Fibroblast of gingiva (primary cell): ENCODE results near the gene USP6NL.

Experiments used
- DNase-seq: peaks from one replicate; pipeline ENCODE4 v3.0.0-alpha.2; 2011; ENCODE audit warnings: low read depth

The USP6NL gene

DNA sequence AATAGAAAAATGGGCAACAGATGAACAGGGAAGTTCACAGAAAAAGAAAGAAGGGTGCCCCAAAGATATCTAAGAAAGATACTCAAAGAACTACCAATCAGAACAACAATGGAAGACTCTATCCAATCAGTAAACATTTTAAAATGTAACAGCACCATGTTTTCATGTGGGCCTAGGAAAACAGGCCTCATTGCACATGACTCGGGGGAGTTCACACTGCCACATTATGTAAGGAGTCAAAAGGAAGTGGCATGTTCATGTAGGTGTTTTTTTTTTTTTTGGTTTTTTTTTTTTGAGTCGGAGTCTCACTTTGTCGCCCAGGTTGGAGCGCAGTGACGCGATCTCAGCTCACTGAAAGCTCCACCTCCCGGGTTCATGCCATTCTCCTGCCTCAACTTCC, 132.2 kb downstream of the USP6NL start:
- DNase-seq, result no peak

DNA sequence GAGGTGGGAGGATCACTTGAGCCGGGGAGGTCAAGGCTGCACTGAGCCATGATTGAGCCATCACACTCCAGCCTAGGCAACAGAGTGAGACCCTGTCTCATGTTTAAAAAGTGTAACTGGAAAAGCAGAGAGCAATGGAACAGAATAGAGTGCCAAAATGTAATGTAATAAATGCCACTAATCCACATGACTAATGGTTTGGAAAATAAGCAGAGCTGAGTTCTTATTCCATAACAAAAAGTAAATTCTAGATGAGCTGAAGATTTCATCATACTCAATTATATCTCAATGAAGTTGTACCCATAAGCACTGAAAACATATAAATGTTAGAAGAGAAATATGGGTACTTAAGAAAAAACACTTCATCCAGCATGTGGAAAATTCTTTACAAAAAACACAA, 132.6 kb downstream of the USP6NL start:
- DNase-seq, result peak; percentile 30

DNA sequence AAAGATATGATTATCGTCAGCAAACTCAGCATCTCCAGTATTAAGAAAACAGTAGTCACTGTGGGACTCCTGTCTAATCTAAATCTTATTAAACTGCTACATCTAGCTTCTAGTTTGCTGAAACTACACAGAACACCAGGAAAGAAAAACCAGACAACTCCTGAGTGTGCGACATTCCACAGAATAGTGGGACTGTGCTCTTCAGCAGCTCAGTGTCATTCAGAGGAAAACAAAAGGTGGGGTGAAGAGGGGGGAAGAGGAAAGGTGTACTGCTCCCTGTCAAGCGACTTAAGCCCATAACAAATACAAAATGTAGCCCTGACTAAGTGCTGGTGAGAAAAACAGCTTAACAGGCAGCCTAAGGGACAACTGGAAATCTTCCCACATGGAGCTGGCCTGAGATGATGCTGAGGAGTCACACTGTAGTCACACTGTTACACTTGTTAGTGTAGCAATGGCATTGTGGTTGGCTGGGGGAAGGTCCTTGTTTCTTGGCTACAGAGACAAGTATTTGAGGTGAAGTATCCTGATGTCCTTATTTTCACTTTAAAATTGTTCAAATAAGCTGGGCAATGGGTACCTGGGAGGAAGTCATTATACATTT, 135.5 kb downstream of the USP6NL start:
- no peak for DNase-seq

DNA sequence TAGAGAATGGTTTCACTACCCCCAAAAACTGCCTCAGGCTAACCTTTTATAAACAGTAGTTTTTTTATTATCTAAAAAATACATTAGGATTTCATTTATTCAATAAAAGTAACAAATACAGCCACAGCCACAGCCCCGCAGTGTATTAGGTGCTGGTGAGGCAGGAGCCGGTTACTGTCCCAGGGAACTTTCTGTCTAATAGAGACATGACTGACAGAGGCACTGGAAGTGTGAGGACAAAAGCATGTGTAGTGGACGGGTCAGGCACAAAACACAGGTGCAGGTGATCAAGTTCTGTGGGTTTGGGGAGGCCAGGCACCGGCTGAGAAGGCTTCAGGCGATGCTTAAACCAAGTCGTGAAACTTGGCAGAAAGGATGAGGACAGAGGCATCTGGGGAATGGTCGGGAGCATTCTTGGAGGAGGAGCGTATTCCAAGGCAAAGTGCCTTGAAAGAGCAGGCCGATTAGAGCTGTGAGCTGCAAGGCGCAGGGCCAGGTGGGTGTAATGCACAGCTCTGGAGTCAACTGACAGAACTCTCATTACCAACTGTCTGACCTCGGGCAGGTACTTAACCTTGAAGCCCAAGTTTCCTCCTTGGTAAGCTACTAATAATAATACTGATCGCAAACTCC, 138.2 kb downstream of the USP6NL start:
- no peak for DNase-seq

DNA sequence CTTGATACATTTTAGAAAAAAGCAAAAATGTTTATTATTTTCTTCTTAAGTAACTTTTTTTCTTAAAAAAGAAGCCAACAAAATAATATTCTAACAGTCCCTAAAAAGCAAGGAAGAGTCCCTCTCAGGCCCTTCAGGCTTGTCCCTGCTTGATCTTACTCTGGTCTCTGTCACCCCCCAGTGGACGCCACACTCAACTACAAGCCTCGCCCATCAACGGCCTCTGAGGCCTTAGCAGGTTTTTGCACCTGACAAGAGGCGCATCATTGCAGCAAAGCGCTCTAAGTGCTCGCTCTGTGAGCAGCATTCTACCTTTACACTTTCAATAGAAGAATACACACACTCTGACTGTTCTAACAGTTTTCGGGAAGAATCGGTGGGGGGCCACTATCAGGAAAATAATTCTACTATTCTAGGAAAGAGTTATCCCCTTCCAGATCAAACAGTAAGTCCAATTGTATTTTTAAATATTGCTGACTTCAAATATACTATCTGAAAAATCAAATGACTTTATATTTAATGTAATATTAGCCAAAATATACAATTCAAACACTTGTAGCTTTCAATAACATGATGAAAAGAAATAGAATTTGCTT, 139.2 kb downstream of the USP6NL start:
- peak; percentile 30 for DNase-seq

DNA sequence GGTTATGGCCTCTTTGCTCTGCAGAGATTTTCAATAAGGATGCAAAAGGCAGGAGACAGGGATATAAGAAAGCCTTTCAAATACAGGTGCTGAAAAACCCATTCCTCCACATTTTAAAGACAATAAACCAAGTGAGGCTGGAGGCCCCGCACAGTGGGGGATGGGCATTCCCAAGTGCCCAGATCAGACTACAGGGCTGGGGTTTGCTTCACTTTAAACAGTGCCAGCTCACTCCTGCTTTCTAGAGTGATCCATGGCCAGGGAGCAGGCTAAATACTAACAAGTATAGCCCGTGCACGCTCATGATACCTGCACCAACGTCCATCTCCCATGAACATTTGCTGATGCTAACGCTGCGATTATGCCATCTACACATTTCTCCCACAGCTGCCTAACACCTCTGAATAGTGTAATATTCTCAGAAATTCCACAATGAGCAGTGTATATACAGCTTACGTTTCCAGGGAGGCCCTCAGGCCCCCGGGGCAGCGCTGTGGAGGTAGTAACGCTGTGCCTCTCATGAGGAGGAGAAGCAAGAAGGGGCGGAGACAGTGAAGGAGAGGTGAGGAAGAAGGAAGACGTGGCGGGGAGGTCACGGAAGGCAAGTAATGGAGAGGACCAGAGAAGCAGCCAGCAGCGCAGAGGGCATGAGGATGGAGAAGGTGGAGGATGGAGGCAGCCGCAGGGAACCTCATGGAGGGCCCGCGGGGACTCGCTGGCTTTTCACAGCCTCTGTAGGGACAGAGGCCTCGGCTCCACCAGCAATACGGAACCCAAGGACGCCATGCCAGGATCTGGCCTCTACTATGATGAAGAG, 141.7 kb downstream of the USP6NL start:
- no peak for DNase-seq

DNA sequence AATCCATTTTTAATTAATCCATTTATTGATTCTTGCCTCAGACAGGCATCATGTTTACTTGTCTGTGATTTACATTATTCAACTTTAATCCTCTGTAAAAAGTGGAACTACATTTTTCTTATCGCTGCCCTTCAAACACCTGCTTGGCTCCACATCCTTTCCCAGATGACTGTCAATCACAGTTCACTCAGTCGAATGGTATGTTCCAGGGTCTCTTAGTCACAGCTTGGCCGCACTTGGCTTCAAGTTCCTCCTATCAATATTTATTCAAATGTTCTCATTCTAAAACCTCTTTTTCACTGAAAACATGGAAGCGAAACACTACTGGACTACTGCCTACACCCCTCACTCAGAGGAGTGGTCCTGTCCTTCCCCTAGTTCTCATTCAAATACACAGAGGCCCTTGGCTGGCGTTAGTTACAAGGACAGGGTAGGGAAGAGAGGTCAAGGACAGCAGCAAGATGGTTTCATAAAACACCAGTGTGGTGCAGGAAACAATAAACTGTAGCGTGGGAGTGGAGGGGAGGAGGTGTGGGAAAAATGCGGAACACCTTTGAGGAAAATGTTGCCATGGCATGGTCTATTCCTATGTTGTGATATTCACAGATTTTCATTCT, 143.2 kb downstream of the USP6NL start:
- DNase-seq, result no peak

DNA sequence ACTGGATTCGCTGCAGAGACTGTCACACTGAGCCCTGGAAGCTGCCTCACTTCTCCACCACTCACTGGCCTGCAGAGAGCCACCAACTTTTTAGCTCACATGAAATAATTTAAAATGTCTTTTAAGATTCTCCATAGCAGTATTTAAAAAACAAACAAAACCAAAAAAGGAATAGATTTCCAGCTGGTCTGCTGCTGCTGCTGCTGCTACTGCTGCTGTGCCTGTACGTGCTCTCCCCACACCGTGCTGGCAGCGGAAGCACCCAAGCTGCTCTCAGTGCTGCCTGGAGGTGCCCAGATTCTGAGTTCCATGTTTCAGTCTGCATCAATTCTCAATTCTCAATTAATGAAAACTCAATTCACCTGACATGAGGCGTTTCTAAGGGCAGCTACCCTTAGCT, 146.0 kb downstream of the USP6NL start:
- no peak for DNase-seq

DNA sequence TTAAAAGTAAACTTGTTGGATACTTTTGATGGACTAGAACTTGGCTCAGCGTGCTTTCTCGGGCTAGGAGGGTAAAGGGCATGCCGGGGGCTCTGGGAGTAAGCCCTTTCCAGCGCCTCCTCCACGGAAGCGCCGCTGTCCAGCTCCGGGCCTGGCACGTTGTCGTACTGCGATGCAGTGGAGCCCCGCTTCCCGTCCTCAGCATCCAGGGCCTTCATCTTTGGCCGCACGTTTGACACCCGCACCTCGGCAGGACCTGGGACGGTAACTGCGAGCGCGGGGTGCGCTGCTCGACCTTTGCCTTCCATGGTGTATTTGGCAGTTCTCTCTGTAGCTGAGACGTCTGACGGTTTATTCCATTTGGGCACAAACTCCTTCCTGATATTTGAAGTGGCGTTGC, 148.3 kb downstream of the USP6NL start:
- no peak for DNase-seq

DNA sequence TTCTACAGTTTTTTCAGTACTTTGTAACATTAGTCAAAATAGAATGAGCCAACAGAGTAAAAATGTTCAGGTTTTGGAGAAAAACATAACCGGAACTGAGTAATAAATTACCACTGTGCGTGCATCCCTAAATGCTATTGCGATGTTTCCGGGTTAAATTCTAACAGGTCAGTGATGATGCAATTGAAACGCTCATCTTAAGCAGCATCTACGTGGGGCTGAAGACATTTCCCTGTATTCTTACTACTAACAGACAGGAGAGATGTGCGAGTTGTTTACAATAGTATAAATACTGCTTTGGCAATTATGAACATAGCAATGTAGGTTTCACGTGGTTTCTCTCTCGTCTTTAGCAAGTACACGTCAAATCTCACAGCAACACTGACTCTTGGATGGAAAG, 149.4 kb downstream of the USP6NL start:
- no peak for DNase-seq

DNA sequence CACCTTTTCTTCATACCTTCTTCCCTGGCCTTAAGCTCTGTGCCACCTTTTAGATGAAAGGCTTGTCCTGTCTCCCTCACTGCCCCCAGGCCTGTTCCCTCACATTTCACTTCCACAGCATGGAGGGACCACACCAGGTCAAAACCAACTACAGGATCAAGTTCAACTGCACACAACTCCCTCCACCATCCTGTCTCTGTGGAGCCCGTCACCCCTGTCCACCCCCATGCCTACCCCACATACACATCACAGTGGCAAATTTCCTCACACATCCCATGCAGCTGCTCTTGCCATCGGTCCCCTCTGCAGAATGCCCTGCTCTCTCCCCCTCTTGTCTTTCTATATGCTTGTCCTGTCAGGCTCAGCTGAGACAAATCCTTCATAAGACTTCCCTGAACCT, 154.1 kb downstream of the USP6NL start:
- DNase-seq, result no peak

DNA sequence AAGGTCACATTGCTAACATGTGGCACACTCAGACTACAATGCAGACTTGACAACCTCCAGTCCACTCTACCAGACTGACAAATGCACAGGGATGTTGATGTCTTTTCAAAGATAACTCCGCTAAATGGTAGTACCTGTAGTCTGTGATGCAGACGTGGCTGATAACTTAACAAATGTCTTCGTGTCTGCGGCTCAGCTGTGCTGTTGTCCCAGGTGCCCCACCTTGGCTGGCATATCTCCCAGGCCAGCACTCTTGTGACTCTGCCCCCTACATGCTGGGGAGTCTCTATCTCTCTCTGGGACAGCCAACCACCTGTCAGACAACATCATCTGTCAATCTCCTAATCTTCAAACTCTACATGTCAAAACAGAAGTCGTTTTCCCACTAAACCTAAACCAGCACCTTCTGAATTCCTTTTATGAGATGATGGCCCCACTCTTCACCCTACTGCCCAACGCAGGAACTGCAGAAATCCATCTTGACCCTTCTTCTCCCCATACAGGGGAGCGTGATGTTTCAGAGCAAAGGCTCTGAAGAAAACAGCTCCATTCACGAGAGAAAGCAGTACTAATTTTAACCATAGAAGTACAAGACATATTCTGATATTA, 156.4 kb downstream of the USP6NL start:
- no peak for DNase-seq

DNA sequence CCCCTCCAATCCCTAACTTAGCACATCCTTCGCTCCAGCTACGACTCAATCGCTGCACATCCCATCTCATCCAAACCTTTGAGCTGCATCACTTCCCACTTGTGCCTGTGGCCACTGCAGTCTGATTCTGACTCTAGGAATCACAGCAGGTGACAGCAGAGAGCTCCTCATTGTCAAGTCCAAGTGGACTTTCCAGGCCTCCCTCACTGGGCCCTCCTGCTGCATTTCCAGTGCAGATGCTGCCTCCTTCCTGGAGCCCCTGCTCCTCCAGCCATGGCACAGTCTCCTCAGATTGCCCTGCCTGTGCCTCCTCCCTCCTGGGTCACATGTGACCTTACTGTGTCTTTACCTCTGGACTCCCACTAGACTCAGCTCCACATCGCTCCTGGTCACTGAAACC, 157.3 kb downstream of the USP6NL start:
- DNase-seq, result no peak

DNA sequence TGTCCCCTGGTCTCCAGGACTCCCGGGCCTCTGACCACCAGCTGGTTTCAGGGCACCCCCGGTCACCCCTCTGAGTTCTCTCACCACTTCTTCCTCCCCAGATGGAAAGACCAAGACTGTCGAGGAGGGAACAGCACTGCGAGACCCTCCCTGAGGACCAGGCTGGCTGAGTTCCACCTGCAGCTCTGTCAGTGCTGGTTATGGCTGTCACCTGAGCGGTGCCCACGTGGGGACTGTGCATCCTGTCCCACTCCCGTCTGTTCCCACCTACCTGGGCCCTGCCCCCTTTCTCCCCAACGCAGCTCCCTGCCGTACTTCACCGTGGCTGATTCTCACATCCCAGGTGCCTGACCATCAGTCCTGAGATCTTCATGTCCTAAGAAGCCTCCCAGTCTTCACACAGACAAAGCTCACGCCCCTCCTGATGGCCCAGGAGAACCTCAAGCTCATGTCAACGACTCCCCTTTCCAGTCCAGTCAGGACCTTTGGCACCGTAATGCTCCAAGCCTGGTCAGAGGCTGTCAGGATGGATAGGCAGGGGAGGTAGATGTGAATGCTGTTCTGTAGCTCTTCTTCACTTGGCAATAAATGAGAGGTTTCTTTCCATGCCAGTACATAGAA, 159.7 kb downstream of the USP6NL start:
- DNase-seq, result no peak

DNA sequence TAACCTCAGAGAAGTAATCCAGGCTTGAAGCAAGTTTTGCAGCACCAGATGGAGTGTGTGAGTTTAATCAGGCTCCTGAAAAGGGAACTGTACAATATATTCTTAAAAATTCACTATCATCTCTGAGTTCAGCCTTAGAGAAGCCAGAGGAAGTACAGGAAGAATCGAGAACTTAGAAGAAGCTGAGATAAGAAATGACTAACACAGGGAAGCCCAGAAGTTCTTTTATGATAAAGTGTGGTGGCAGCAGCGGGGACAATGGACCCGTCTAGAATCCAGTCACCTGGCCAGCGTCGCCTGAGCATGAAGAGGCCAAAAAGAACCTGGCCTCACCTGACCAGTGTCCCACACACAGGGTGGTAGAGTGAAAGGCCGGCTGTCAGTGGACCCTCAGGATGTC, 161.0 kb downstream of the USP6NL start:
- DNase-seq, result no peak

DNA sequence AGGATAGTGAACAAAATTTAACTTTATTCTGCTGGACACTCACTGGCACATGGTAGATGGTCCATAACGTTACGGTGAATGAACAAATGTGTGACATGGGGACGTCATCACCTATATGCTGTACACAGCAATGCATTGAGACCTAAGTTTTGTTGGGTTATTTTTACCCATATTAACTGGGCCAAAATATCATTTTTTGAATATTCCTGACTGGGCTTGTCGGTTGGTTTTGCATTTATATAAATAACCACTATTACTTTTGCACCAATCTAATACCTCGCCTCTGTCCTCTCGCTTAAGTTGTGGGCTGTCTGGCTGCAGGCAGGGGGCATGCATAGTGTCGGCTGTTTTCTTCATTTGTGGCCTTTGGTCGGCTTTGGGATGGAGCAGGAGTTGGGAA, 161.7 kb downstream of the USP6NL start:
- DNase-seq, result no peak

DNA sequence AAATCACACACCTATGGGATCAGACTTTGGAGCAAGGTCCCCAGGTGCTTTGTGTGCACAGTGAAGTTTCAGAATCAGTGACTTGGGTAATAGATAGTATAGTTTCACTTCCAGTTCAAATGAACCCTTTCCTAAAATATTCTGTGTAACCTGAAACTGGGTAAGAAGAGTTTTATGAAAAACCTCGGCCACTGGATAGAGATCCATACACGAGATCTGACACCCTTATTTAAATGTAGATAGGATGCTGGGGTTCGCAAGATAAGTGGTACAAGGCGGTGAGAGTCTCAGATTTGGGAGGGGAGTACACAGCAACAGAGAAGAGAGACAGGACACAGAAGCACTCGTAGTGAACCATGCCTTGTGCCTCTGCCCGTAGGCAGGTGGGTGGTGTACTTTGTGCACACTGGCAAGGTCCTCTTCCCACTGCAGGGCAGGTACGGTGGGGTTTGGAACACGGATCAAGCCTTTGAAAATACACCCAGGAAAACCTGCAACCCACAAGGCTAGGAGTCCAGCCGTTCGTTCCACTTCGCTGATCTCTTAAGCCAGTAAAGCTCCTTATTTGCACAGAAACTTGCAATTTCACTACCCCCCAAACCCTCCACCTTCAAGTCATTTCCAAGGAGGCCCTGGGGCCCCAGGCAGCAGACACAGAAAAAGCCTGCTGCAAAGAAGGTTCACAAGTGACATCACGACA, 162.8 kb downstream of the USP6NL start:
- no peak for DNase-seq

DNA sequence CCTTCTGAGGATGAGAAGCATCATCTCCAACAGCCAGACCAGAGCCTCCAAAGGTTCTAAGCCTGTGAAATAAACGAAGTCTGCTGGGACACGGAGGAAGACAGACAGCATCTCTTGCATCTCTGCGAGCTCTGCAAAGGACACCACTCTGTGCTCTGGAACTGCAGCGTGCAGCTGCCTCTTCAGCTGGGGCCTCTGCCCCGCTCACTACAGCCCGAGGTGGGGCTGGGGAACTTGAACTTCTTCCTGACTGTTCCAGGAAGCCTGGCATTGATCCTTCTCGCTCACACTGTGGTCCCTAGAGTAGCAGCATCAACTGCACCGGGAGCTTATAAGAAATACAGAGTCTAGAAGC, 163.3 kb downstream of the USP6NL start:
- no peak for DNase-seq

DNA sequence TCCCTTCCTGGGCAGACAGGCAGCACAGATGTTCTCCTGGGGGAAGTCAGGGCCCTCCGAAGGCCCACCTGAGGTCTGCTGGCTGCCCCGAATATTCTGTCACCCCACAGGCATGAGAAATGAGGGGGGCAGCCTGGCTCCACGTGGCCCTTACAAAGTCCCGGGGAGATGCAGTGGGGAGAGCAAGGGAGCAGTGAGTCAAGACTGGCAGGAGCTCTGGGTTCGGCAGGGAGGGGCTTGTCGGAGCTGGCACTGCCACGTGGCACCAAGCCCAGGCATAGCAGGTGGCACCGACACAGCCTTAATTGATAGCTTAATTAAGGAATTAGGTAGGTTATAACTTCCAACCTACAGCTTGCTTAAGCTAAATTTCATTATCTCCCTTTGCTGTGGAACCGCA, 163.9 kb downstream of the USP6NL start:
- no peak for DNase-seq

DNA sequence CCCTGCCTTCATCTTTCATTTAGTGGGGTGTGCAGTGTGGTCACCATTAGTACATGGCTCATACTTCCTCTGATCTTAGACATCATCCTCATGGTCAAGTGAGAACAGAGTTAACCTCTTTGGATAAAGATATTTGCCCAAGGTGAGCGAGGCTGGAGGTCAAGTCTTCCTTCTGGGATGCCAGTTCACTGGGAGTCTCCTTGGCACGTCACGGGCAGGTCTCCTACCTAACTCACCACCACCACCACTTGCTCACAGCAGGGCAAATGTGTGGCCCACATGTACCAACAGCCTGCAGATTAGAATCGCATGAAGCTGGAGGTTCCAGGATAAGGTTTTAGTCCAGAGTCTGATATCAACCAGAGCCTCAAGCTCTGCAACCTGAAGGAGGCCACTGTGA, 164.6 kb downstream of the USP6NL start:
- DNase-seq, result no peak

DNA sequence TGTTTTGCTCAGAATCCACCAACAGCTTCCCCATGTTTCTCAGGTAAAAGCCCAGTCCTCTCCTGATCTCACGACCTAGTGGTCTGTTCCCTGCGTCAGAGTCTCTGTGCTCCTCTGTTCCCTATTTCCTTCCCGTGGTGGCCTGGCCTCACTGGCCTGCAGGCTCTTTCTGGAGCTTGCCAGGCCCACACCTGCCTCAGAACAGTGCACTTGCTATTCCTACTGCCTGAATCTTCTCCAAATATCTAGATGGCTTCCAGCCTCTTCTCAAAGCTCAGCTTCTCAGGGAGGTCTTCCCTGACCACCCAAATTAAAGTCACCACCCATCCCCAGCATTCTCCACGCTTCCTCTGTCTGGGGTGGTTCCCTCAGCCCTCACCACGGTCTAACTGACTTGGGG, 165.3 kb downstream of the USP6NL start:
- no peak for DNase-seq
